Ascending aorta (tissue), 2 donors: ENCODE data around the gene C10orf71. TPM values are rescaled to one million over a fixed set of nuclear protein-coding genes. Genes with fewer than 3 reads are reported as not detected.

Source experiments
- DNase-seq, 2 donors: peaks; one replicate each; pipeline ENCODE4 v3.0.0-alpha.2; 2019; ENCODE audit warnings: low spot score in 2 of 2
- H3K27ac ChIP-seq, 2 donors: fragments of 200-600 bp; sonication (generic); one replicate each; pipeline ENCODE4 v1.5.1; 2016 to 2017; ENCODE audit warnings: mild to moderate bottlenecking in 1 of 2
- H3K27me3 ChIP-seq: fragments of 200-600 bp; sonication (generic); one replicate; pipeline ENCODE4 v1.5.1; 2017
- H3K36me3 ChIP-seq, 2 donors: fragments of 200-600 bp; sonication (generic); one replicate each; pipeline ENCODE4 v1.5.1; 2016
- H3K4me1 ChIP-seq, 2 donors: fragments of 200-600 bp; sonication (generic); one replicate each; pipeline ENCODE4 v1.5.1; 2016 to 2017; ENCODE audit warnings: mild to moderate bottlenecking in 1 of 2
- H3K4me3 ChIP-seq, 2 donors: fragments of 200-600 bp; sonication (generic); one replicate each; pipeline ENCODE4 v1.5.1; 2016 to 2017; ENCODE audit warnings: mild to moderate bottlenecking in 1 of 2
- H3K9me3 ChIP-seq, 2 donors: fragments of 200-600 bp; sonication (generic); one replicate each; pipeline ENCODE4 v1.5.1; 2016
- CTCF ChIP-seq, 3 experiments: fragments of 200-600 bp in 2 of 3; fragments of 450-650 bp in 1 of 3; sonication (generic) in 2 of 3; IDR thresholded peaks; one replicate each; pipeline ENCODE4 v1.5.1; 2016 to 2019; ENCODE audit warnings: antibody characterized with exemption in 3 of 3, mild to moderate bottlenecking in 1 of 3, moderate library complexity in 1 of 3
- intact Hi-C: fragments of 100-400 bp; cut with DNase I; formaldehyde crosslinking; loops from one replicate; pipeline ENCODE4 v1.15.1; 2023
- total RNA-seq: library from RNA; depleted of rRNA; stranded (reverse); fragments of >200 nt; gene quantifications from one replicate; pipeline ENCODE4 v1.1.0, GENCODE V29; 2016

C10orf71 gene
- total RNA-seq, 1 donor from 2014 or later, result not detected

DNA sequence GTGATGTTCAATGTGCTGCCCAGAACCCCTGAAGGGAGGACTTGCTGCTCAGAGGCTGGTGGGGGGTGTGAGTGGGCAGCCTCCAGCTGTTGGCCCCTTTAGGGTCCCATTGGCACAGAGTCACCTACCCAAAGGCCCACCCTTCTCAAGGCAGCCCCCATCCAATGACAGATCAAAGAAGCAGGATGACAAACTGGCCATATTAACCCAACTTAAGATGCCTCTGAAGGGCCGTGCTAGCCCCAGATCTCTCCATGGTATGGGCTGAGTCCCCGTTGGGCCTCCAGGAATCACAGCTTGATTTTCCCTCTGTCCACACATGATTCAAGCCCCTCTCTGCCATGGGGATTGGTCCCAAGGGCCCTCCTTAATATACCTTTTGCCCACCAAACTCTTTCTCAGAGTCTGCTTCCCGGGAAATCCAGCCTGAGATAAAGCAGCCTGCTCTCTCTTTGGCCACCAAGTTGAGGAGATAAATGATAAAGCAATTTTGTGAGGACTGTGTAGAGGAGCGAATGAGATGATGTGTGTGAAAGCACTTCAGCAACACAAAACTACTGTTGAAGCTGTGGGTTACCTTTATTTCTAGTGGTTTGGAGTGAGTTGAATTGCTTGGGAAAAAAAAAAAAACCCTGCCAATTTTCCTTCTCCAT, 38.2 kb upstream of the C10orf71 start:
- H3K27ac ChIP-seq, result no peak overlapping the region
- H3K4me1 ChIP-seq, result no peaks in the 10 kb centered on the region
- no peaks in the 10 kb centered on the region for H3K36me3 ChIP-seq
- intact Hi-C loops, result no loop called here
- no peak overlapping the region for H3K4me3 ChIP-seq
- H3K27me3 ChIP-seq, result no peaks in the 10 kb centered on the region
- no peak for TF ChIP-seq CTCF (IDR thresholded peaks at IDR 0.05)
- H3K9me3 ChIP-seq, result no peaks in the 10 kb centered on the region
- no peak for DNase-seq

DNA sequence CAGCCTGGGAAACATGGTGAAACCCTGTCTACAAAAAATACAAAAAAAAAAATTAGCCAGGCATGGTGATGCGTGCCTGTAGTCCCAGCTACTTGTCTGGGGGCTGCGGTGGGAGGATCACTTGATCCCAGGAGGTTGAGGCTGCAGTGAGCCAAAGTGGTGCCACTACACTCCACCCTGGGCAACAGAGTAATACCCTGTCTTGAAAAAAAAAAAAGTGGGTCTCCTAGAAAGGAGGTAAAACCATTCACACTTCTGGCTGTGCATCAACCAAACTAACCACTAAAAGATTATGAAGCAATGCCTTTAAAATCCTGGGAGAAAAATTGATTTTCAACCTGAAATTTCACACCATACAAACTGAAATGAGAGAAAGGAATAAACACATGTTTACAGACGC, 35.4 kb upstream of the C10orf71 start:
- H3K4me1 ChIP-seq, result no peaks in the 10 kb centered on the region
- TF ChIP-seq CTCF (IDR thresholded peaks at IDR 0.05), result no peak
- intact Hi-C loops, result no loop called here
- H3K27me3 ChIP-seq, result no peaks in the 10 kb centered on the region
- H3K36me3 ChIP-seq, result no peaks in the 10 kb centered on the region
- H3K27ac ChIP-seq, result no peak overlapping the region
- DNase-seq, result no peak
- H3K4me3 ChIP-seq, result no peak overlapping the region
- H3K9me3 ChIP-seq, result peaks cover 0 to 10% of the 10 kb centered on the region in 2 donors

GRCh38 chr10:49264177-49264677, 34.7 kb upstream of the C10orf71 start:
- Histone ChIP-seq H3K4me3 (no peak overlapping the region), H3K9me3 (peaks cover 0 to 13% of the 10 kb centered on the region in 2 donors), H3K4me1 (no peaks in the 10 kb centered on the region), H3K27me3 (no peaks in the 10 kb centered on the region), H3K36me3 (no peaks in the 10 kb centered on the region), H3K27ac (no peak overlapping the region)
- intact Hi-C loops, result no loop called here
- DNase-seq, result no peak
- TF ChIP-seq CTCF (IDR thresholded peaks at IDR 0.05), result no peak

- H3K36me3 ChIP-seq, result no peaks in the 10 kb centered on the region
- no peak for TF ChIP-seq CTCF (IDR thresholded peaks at IDR 0.05)
- no peak overlapping the region for H3K27ac ChIP-seq
- peaks cover 0 to 13% of the 10 kb centered on the region in 2 donors for H3K9me3 ChIP-seq
- H3K4me1 ChIP-seq, result no peaks in the 10 kb centered on the region
- H3K27me3 ChIP-seq, result no peaks in the 10 kb centered on the region
- intact Hi-C loops, result no loop called here
- H3K4me3 ChIP-seq, result no peak overlapping the region
- no peak for DNase-seq
Observed at GRCh38 chr10:49265885-49266284, 33.1 kb upstream of the C10orf71 start.

GRCh38 chr10:49268185-49268584, 30.8 kb upstream of the C10orf71 start:
- Histone ChIP-seq H3K36me3 (no peaks in the 10 kb centered on the region), H3K27me3 (no peaks in the 10 kb centered on the region), H3K4me1 (no peaks in the 10 kb centered on the region), H3K4me3 (no peak overlapping the region), H3K27ac (no peak overlapping the region), H3K9me3 (peaks cover 0 to 13% of the 10 kb centered on the region in 2 donors)
- no peak for DNase-seq
- intact Hi-C loops, result no loop called here
- no peak for TF ChIP-seq CTCF (IDR thresholded peaks at IDR 0.05)
